SK-N-SH (cell line): Measurements from ENCODE around the gene OTUD5. TPM values are rescaled to one million over a fixed set of nuclear protein-coding genes. Genes with fewer than 3 reads are reported as not detected.

Experiments
- CTCF ChIA-PET: fragments of 300-600, 350-600 bp; formaldehyde crosslinking; extraction: SDS; loops from one replicate; lab custom pipeline; 2021; lab: Yijun Ruan, JAX
- POLR2A ChIA-PET: fragments of 350-600 bp; sonication (Branson Sonifier 250); formaldehyde crosslinking; extraction: SDS; loops from one replicate; lab custom pipeline; 2020; ENCODE audit warnings: antibody characterized with exemption, inconsistent platforms; lab: Yijun Ruan, JAX
- DNase-seq: peaks from one replicate; pipeline ENCODE4 v3.0.0; 2012
- H2AFZ ChIP-seq: fragments of 200-600 bp; sonication (generic); 2 replicates; pipeline ENCODE4 v1.8.1; 2016; ENCODE audit warnings: antibody characterized with exemption, mild to moderate bottlenecking, low read depth
- H3F3A ChIP-seq: fragments of 200-600 bp; sonication (generic); replicated peaks from 2 replicates; pipeline ENCODE3; 2016; ENCODE audit warnings: antibody characterized with exemption, mild to moderate bottlenecking; ENCODE audit not compliant: insufficient read depth
- H3K27ac ChIP-seq, 2 experiments: fragments of 200-500 bp in 1 of 2; fragments of 200-600 bp in 1 of 2; sonication (Bioruptor generic) in 1 of 2; sonication (generic), shearing (Covaris generic) in 1 of 2; 2 replicates each; pipeline versions ENCODE4 v1.5.1 to v1.6.1; 2014 to 2016; ENCODE audit warnings: low read depth in 2 of 2, inconsistent platforms in 1 of 2, low read length in 1 of 2, mild to moderate bottlenecking in 1 of 2, mixed read lengths in 1 of 2
- H3K27me3 ChIP-seq: fragments of 200-600 bp; sonication (generic), shearing (Covaris generic); 2 replicates; pipeline ENCODE4 v1.6.1; 2016; ENCODE audit warnings: mixed run types; ENCODE audit not compliant: insufficient read depth
- H3K36me3 ChIP-seq, 2 experiments: fragments of 200-500 bp in 1 of 2; fragments of 200-600 bp in 1 of 2; sonication (Bioruptor generic) in 1 of 2; sonication (generic) in 1 of 2; replicated peaks in 1 of 2; 2 replicates each; pipeline versions ENCODE3 to v1.5.1; 2014 to 2016; ENCODE audit warnings: low read length in 1 of 2, mild to moderate bottlenecking in 1 of 2; ENCODE audit not compliant: insufficient read depth in 2 of 2, control insufficient read depth in 1 of 2
- H3K4me1 ChIP-seq, 2 experiments: fragments of 200-500 bp in 1 of 2; fragments of 200-600 bp in 1 of 2; sonication (Bioruptor generic) in 1 of 2; sonication (generic), shearing (Covaris generic) in 1 of 2; 2 replicates each; pipeline versions ENCODE4 v1.5.1 to v1.6.1; 2014 to 2016; ENCODE audit warnings: low read depth in 1 of 2, low read length in 1 of 2, mixed run types in 1 of 2; ENCODE audit not compliant: insufficient read depth in 2 of 2, control insufficient read depth in 1 of 2
- H3K4me2 ChIP-seq: fragments of 200-600 bp; sonication (generic), shearing (Covaris generic); 2 replicates; pipeline ENCODE4 v1.6.1; 2017; ENCODE audit warnings: mixed run types
- H3K4me3 ChIP-seq, 2 experiments: fragments of 200-500 bp in 1 of 2; fragments of 200-600 bp in 1 of 2; sonication (Bioruptor generic) in 1 of 2; sonication (generic), shearing (Covaris generic) in 1 of 2; 2 replicates each; pipeline versions ENCODE4 v1.5.1 to v1.8.1; 2014 to 2016; ENCODE audit warnings: low read depth in 2 of 2, inconsistent platforms in 1 of 2, low read length in 1 of 2, mild to moderate bottlenecking in 1 of 2, mixed read lengths in 1 of 2, moderate library complexity in 1 of 2
- H3K79me2 ChIP-seq: fragments of 200-600 bp; sonication (generic); 2 replicates; pipeline ENCODE4 v1.8.1; 2017; ENCODE audit warnings: mild to moderate bottlenecking; ENCODE audit not compliant: insufficient read depth
- H3K9ac ChIP-seq: fragments of 200-600 bp; sonication (generic); 2 replicates; pipeline ENCODE4 v1.6.1; 2017; ENCODE audit warnings: mixed run types
- H3K9me2 ChIP-seq: fragments of 200-600 bp; sonication (generic); 2 replicates; pipeline ENCODE4 v1.6.1; 2017; ENCODE audit warnings: mixed run types
- H3K9me3 ChIP-seq: fragments of 200-600 bp; sonication (generic); 2 replicates; pipeline ENCODE4 v1.6.1; 2017; ENCODE audit warnings: mixed run types, mild to moderate bottlenecking, moderate library complexity
- H4K20me1 ChIP-seq: fragments of 200-600 bp; sonication (generic); 2 replicates; pipeline ENCODE4 v1.6.1; 2017; ENCODE audit warnings: mild to moderate bottlenecking, mixed run types; ENCODE audit not compliant: insufficient read depth
- CTCF ChIP-seq: fragments of 200-600 bp; sonication (generic); IDR thresholded peaks from 2 replicates; pipeline ENCODE4 v1.6.1; 2017; ENCODE audit warnings: antibody characterized with exemption, mild to moderate bottlenecking, moderate library complexity
- ELF1 ChIP-seq: IDR thresholded peaks from 2 replicates; pipeline ENCODE4 v1.4.0; 2012
- FOSL2 ChIP-seq: IDR thresholded peaks from 2 replicates; pipeline ENCODE4 v1.4.0; 2012; ENCODE audit warnings: low read depth, mild to moderate bottlenecking, moderate library complexity, borderline replicate concordance
- FOXJ3 ChIP-seq: sonication (generic); formaldehyde crosslinking; IDR thresholded peaks from 2 replicates; pipeline ENCODE4 v1.5.1; 2020; ENCODE audit warnings: mild to moderate bottlenecking, missing genetic modification reagents
- GABPA ChIP-seq: IDR thresholded peaks from 2 replicates; pipeline ENCODE4 v1.4.0; 2012; ENCODE audit warnings: low read depth, mild to moderate bottlenecking
- GATA2 ChIP-seq: sonication (generic); formaldehyde crosslinking; IDR thresholded peaks from 2 replicates; pipeline ENCODE4 v1.5.0; 2020; ENCODE audit warnings: mild to moderate bottlenecking, missing genetic modification reagents
- MXI1 ChIP-seq: IDR thresholded peaks from 2 replicates; pipeline ENCODE4 v1.6.1; 2012; ENCODE audit warnings: mild to moderate bottlenecking, low read depth, low read length, improper control_type of control experiment
- POLR2AphosphoS5 ChIP-seq: IDR thresholded peaks from 2 replicates; pipeline ENCODE4 v1.6.1; 2012; ENCODE audit warnings: low read depth, low read length
- RAD21 ChIP-seq: IDR thresholded peaks from 2 replicates; pipeline ENCODE4 v1.6.1; 2012; ENCODE audit warnings: mild to moderate bottlenecking, low read length
- RCOR1 ChIP-seq: fragments of 150-350 bp; IDR thresholded peaks from 2 replicates; pipeline ENCODE4 v1.6.1; 2017; ENCODE audit warnings: antibody characterized with exemption, low read length
- RFX5 ChIP-seq: IDR thresholded peaks from 2 replicates; pipeline ENCODE4 v1.6.1; 2012; ENCODE audit warnings: mild to moderate bottlenecking, improper control_type of control experiment, low read length
- SIN3A ChIP-seq: IDR thresholded peaks from 2 replicates; pipeline ENCODE4 v1.6.1; 2012; ENCODE audit warnings: low read depth, mild to moderate bottlenecking, low read length, moderate library complexity, borderline replicate concordance
- SMC3 ChIP-seq: IDR thresholded peaks from 2 replicates; pipeline ENCODE4 v1.6.1; 2012; ENCODE audit warnings: low read depth, low read length, improper control_type of control experiment
- TAF1 ChIP-seq: IDR thresholded peaks from 2 replicates; pipeline ENCODE4 v1.6.1; 2012; ENCODE audit warnings: low read depth, mild to moderate bottlenecking, low read length, moderate library complexity, borderline replicate concordance
- TEAD4 ChIP-seq: IDR thresholded peaks from 2 replicates; pipeline ENCODE4 v1.4.0; 2012; ENCODE audit warnings: mild to moderate bottlenecking, borderline replicate concordance; ENCODE audit not compliant: insufficient read depth
- YY1 ChIP-seq: IDR thresholded peaks from 2 replicates; pipeline ENCODE4 v1.4.0; 2012; ENCODE audit warnings: low read depth, mild to moderate bottlenecking
- ZBTB33 ChIP-seq: IDR thresholded peaks from 2 replicates; pipeline ENCODE4 v1.4.0; 2012; ENCODE audit warnings: low read depth, borderline replicate concordance
- WGBS: methylation state at CpG from one replicate; pipeline ENCODE4 v1.1.6; 2017; ENCODE audit warnings: low lambda C conversion rate; 5-methylcytosine and 5-hydroxymethylcytosine counted together
- polyA plus RNA-seq, 3 experiments: library from polyadenylated mRNA; depleted of rRNA; stranded (reverse); fragments of >200 nt; gene quantifications; 2 replicates each; pipeline ENCODE4 v1.2.3, GENCODE V29; 2012
- TF ChIP-seq, protein P1 (sequence below): IDR thresholded peaks from 2 replicates; pipeline ENCODE4 v1.4.0; 2012; ENCODE audit warnings: low read depth
- TF ChIP-seq, protein P2 (sequence below): IDR thresholded peaks from 2 replicates; pipeline ENCODE4; 2012

Gene OTUD5
- polyA plus RNA-seq, 1 of the 3 experiments (the other 2 are of a cell fraction): 90.4 TPM

DNA sequence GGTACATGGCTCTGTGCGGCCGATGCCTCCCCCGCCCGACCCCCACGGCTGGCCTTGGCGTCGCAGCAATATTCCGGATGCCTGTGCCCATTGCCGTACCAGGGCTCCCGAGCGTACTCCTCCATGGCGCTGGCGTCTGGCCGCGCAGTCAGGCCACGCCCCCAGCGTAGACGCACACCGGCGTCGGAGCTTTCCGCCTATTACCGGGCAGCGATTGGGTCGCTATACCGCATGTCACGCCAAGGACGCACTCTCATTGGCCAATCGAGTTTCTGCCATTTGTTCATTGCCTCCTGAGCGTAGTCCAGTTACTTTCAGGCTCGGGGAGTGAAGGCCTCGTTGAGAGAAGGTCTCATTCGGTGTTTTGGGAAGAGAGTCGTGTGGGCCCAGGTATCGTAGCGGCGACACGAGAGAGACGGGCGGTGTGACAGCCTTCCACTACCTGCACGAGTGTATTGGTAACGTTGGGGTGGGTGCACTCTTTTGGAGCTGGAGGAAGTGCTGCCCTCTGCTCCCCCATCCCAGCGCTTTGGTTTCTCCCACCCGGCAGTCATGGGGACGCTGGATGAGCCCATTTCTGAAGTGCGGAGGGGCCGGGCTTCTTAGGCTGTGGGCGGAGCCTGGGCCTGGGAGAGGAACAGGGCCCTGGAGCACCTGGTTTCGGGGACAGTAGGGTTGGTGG lies 59.6 kb downstream of the OTUD5 start, which contains the start of the genes PQBP1 and TIMM17B:
PQBP1 (plus strand) TSS at position 306 of the 682 bp plus-strand sequence. CDS start 580 bp downstream, outside the sequence.
TIMM17B (minus strand) TSS at position 144 of the 682 bp plus-strand sequence; CDS start at position 125, 19 bp downstream.
- Histone ChIP-seq H3K27me3 (no peaks in the 10 kb centered on the region), H3K9ac (peak within 1 kb of the TSS; percentile 83), H3K79me2 (peaks cover 25% of the 10 kb centered on the region), H3K4me2 (peak within 1 kb of the TSS; percentile 85), H3F3A (no peaks in the 10 kb centered on the region), H2AFZ (peak within 1 kb of the TSS; percentile 23; the same call in 1 of the 2 replicates), H3K9me3 (no peaks in the 10 kb centered on the region), H3K4me3 (peak within 1 kb of the TSS; percentile 65 to 74), H3K9me2 (no peaks in the 10 kb centered on the region), H3K4me1 (peaks cover 0 to 4% of the 10 kb centered on the region in 2 experiments; a peak in 1 of 4 replicates), H4K20me1 (peaks cover 4% of the 10 kb centered on the region; the same call in 1 of the 2 replicates), H3K27ac (peak within 1 kb of the TSS; percentile 90), H3K36me3 (peaks cover 0 to 9% of the 10 kb centered on the region in 2 experiments)
- 37% methylated on average over 37 of the region's 49 CpGs for WGBS
- POLR2A ChIA-PET: interaction anchor here (0.7 to 1.3 kb wide), 5 partner anchors 14 to 300 kb away, joined by 3 to 6 read pairs (median 4); partner anchors contain the start of genes GRIPAP1 and PCSK1N
- TF ChIP-seq GABPA (no peak), RAD21 (0 out of 2 replicates have a peak, but pooled peaks have one; percentile 2), FOSL2 (no peak), MXI1 (no peak; the same call in 1 of the 2 replicates), YY1 (peak; percentile 34; the same call in 1 of the 2 replicates), CTCF (no peak), RCOR1 (no peak), POLR2AphosphoS5 (peak; percentile 85), SMC3 (no peak), FOXJ3 (CRISPR knock-in tag) (0 out of 2 replicates have a peak, but pooled peaks have one; percentile 31), GATA2 (CRISPR knock-in tag) (no peak), ELF1 (no peak), RFX5 (peak; percentile 91), ZBTB33 (no peak), SIN3A (no peak), TEAD4 (no peak), TAF1 (no peak)
- TF ChIP-seq, protein P1, sequence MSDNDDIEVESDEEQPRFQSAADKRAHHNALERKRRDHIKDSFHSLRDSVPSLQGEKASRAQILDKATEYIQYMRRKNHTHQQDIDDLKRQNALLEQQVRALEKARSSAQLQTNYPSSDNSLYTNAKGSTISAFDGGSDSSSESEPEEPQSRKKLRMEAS: no peak
- TF ChIP-seq, protein P2, sequence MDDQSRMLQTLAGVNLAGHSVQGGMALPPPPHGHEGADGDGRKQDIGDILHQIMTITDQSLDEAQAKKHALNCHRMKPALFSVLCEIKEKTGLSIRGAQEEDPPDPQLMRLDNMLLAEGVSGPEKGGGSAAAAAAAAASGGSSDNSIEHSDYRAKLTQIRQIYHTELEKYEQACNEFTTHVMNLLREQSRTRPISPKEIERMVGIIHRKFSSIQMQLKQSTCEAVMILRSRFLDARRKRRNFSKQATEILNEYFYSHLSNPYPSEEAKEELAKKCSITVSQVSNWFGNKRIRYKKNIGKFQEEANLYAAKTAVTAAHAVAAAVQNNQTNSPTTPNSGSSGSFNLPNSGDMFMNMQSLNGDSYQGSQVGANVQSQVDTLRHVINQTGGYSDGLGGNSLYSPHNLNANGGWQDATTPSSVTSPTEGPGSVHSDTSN: peak; percentile 86
- DNase-seq: peak; percentile 82
- CTCF ChIA-PET: interaction anchor here (0.8 to 1.7 kb wide), 4 partner anchors 14 to 220 kb away, joined by 3 to 8 read pairs (median 4); partner anchors contain the start of gene SLC35A2
